ENCODE results near the gene RBM18. TPM values are rescaled to one million over a fixed set of nuclear protein-coding genes. Genes with fewer than 3 reads are reported as not detected.

The RBM18 gene
- total and polyA plus RNA-seq, 4 donors = 7.6 to 16.6 (median 11.6) TPM

DNA sequence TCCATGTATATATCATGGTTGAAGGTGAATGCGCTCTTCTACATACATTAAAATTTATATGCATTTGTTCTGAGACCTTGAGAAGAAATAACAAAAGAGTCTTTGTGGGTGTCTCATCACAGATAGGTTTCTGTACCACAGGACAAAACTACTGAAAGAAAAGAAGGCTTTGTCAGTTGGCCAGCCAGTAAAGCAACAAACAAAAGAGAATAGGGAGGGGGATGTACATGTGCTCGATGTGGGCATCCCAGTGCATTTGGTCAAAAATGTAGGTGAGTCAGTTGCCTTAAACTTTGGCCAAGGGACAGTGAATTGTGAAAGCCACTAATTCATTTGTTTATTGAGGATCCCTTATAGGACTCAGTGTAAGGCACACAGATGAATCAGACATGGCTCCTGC is 13.3 kb downstream of the RBM18 start:
- Histone ChIP-seq H3K4me1 (ENCODE audit: control insufficient read depth in 1 of 2, insufficient read depth in 2 of 2, low read length in 2 of 2) (no peaks in the 10 kb centered on the region), H3K36me3 (ENCODE audit: control insufficient read depth in 1 of 2, insufficient read depth in 2 of 2, low read length in 1 of 2) (peaks cover 3 to 4% of the 10 kb centered on the region in 2 donors), H3K27ac (ENCODE audit: low read depth in 1 of 2, low read length in 2 of 2) (no peak overlapping the region), H3K27me3 (ENCODE audit: control insufficient read depth in 1 of 2, insufficient read depth in 2 of 2, low read length in 1 of 2) (no peaks in the 10 kb centered on the region), H3K9me3 (ENCODE audit: control insufficient read depth, low read length) (no peaks in the 10 kb centered on the region), H3K4me3 (ENCODE audit: low read length in 2 of 2) (no peak overlapping the region)
- ATAC-seq (ENCODE audit: low FRiP score) = no peak
- intact Hi-C loops (cut with DNase I) = no loop called here
- WGBS, 2 donors = 89 to 97% methylated on average over 2 of the region's 2 CpGs
- no peak for DNase-seq

GRCh38 chr9:122248448-122248865 is 16.2 kb downstream of the RBM18 start:
- ATAC-seq (ENCODE audit: low FRiP score) = no peak
- no peaks in the 10 kb centered on the region for H3K4me1 ChIP-seq (ENCODE audit: control insufficient read depth in 1 of 2, insufficient read depth in 2 of 2, low read length in 2 of 2)
- no peak overlapping the region for H3K4me3 ChIP-seq (ENCODE audit: low read length in 2 of 2)
- no peaks in the 10 kb centered on the region for H3K27me3 ChIP-seq (ENCODE audit: control insufficient read depth in 1 of 2, insufficient read depth in 2 of 2, low read length in 1 of 2)
- no peak overlapping the region for H3K27ac ChIP-seq (ENCODE audit: low read depth in 1 of 2, low read length in 2 of 2)
- intact Hi-C loops (cut with DNase I) = no loop called here
- 90 to 94% methylated on average over 5 of the region's 5 CpGs for WGBS, 2 donors
- no peak for DNase-seq
- peaks cover 7% of the 10 kb centered on the region in 2 donors for H3K36me3 ChIP-seq (ENCODE audit: control insufficient read depth in 1 of 2, insufficient read depth in 2 of 2, low read length in 1 of 2)
- no peaks in the 10 kb centered on the region for H3K9me3 ChIP-seq (ENCODE audit: control insufficient read depth, low read length)

GRCh38 chr9:122246666-122247065 is 18.0 kb downstream of the RBM18 start:
- Histone ChIP-seq H3K36me3 (ENCODE audit: control insufficient read depth in 1 of 2, insufficient read depth in 2 of 2, low read length in 1 of 2) (peaks cover 7 to 8% of the 10 kb centered on the region in 2 donors), H3K4me1 (ENCODE audit: control insufficient read depth in 1 of 2, insufficient read depth in 2 of 2, low read length in 2 of 2) (no peaks in the 10 kb centered on the region), H3K27me3 (ENCODE audit: control insufficient read depth in 1 of 2, insufficient read depth in 2 of 2, low read length in 1 of 2) (no peaks in the 10 kb centered on the region), H3K9me3 (ENCODE audit: control insufficient read depth, low read length) (no peaks in the 10 kb centered on the region), H3K27ac (ENCODE audit: low read depth in 1 of 2, low read length in 2 of 2) (no peak overlapping the region), H3K4me3 (ENCODE audit: low read length in 2 of 2) (no peak overlapping the region)
- DNase-seq = no peak
- 76 to 77% methylated on average over 3 of the region's 3 CpGs for WGBS, 2 donors
- no peak for ATAC-seq (ENCODE audit: low FRiP score)
- intact Hi-C loops (cut with DNase I) = no loop called here

DNA sequence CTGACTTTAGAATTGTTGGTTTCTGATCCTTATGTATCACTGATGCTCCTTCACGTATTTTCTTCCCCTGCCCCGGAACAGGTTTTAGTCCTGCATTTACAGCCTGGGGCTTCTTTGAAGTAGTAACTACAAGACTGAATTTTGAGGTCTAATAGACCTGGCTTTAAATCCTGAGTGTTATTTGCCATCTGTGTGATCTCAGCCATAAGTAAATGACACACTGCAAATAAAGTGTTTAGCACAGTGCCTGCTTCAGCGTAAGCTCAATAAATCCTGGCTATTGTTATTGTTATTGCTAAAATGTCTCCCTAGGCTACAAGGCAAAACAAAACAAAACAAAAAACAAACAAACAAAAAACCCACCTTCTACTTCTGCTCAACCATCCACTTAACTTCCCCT is 20.3 kb downstream of the RBM18 start:
- no peak for DNase-seq
- H3K4me1 ChIP-seq (ENCODE audit: control insufficient read depth in 1 of 2, insufficient read depth in 2 of 2, low read length in 2 of 2) = no peaks in the 10 kb centered on the region
- no peaks in the 10 kb centered on the region for H3K27me3 ChIP-seq (ENCODE audit: control insufficient read depth in 1 of 2, insufficient read depth in 2 of 2, low read length in 1 of 2)
- no peaks in the 10 kb centered on the region for H3K9me3 ChIP-seq (ENCODE audit: control insufficient read depth, low read length)
- no peak for ATAC-seq (ENCODE audit: low FRiP score)
- peaks cover 9 to 12% of the 10 kb centered on the region in 2 donors for H3K36me3 ChIP-seq (ENCODE audit: control insufficient read depth in 1 of 2, insufficient read depth in 2 of 2, low read length in 1 of 2)
- 94 to 95% methylated on average over 3 of the region's 3 CpGs for WGBS, 2 donors
- intact Hi-C loops (cut with DNase I) = no loop called here
- H3K27ac ChIP-seq (ENCODE audit: low read depth in 1 of 2, low read length in 2 of 2) = no peak overlapping the region
- no peak overlapping the region for H3K4me3 ChIP-seq (ENCODE audit: low read length in 2 of 2)

- ATAC-seq (ENCODE audit: low FRiP score) = no peak
- no peak for DNase-seq
- intact Hi-C loops (cut with DNase I) = no loop called here
- WGBS, 2 donors = 81 to 82% methylated on average over 5 of the region's 5 CpGs
- Histone ChIP-seq H3K27me3 (ENCODE audit: control insufficient read depth in 1 of 2, insufficient read depth in 2 of 2, low read length in 1 of 2) (no peaks in the 10 kb centered on the region), H3K36me3 (ENCODE audit: control insufficient read depth in 1 of 2, insufficient read depth in 2 of 2, low read length in 1 of 2) (peaks cover 6 to 8% of the 10 kb centered on the region in 2 donors), H3K4me3 (ENCODE audit: low read length in 2 of 2) (no peak overlapping the region), H3K4me1 (ENCODE audit: control insufficient read depth in 1 of 2, insufficient read depth in 2 of 2, low read length in 2 of 2) (no peaks in the 10 kb centered on the region), H3K9me3 (ENCODE audit: control insufficient read depth, low read length) (no peaks in the 10 kb centered on the region), H3K27ac (ENCODE audit: low read depth in 1 of 2, low read length in 2 of 2) (no peak overlapping the region)
Measured at GRCh38 chr9:122239722-122240121, 24.9 kb downstream of the RBM18 start.

DNA sequence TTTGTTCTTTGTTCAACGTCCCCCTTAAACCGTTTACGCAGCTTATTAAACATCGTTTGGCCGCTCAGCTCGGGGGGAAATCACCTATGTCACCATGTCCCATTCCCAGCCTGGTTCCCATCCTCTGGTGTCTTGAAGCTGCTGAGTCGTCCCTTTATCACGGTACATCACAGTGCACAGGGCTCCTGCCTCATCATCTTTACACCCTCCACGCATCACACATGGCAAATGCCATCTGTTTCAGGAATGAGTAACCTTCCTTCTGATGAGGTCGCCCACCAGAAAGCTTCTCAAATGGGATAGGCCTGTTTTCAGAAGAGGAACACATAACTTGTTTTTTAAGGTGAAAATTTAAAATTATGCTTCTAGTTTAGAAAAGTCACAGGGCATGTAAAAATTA is 28.0 kb downstream of the RBM18 start:
- WGBS, 2 donors = 83 to 88% methylated on average over 10 of the region's 10 CpGs
- H3K27me3 ChIP-seq (ENCODE audit: control insufficient read depth in 1 of 2, insufficient read depth in 2 of 2, low read length in 1 of 2) = no peaks in the 10 kb centered on the region
- H3K36me3 ChIP-seq (ENCODE audit: control insufficient read depth in 1 of 2, insufficient read depth in 2 of 2, low read length in 1 of 2) = peaks cover 2 to 4% of the 10 kb centered on the region in 2 donors
- no peak for DNase-seq
- H3K9me3 ChIP-seq (ENCODE audit: control insufficient read depth, low read length) = no peaks in the 10 kb centered on the region
- no peaks in the 10 kb centered on the region for H3K4me1 ChIP-seq (ENCODE audit: control insufficient read depth in 1 of 2, insufficient read depth in 2 of 2, low read length in 2 of 2)
- no peak overlapping the region for H3K4me3 ChIP-seq (ENCODE audit: low read length in 2 of 2)
- no peak for ATAC-seq (ENCODE audit: low FRiP score)
- no peak overlapping the region for H3K27ac ChIP-seq (ENCODE audit: low read depth in 1 of 2, low read length in 2 of 2)
- intact Hi-C loops (cut with DNase I) = no loop called here

- 87 to 89% methylated on average over 7 of the region's 7 CpGs for WGBS, 2 donors
- no peaks in the 10 kb centered on the region for H3K9me3 ChIP-seq (ENCODE audit: control insufficient read depth, low read length)
- no peaks in the 10 kb centered on the region for H3K36me3 ChIP-seq (ENCODE audit: control insufficient read depth in 1 of 2, insufficient read depth in 2 of 2, low read length in 1 of 2)
- no peaks in the 10 kb centered on the region for H3K27me3 ChIP-seq (ENCODE audit: control insufficient read depth in 1 of 2, insufficient read depth in 2 of 2, low read length in 1 of 2)
- no peaks in the 10 kb centered on the region for H3K4me1 ChIP-seq (ENCODE audit: control insufficient read depth in 1 of 2, insufficient read depth in 2 of 2, low read length in 2 of 2)
- DNase-seq = no peak
- no peak overlapping the region for H3K27ac ChIP-seq (ENCODE audit: low read depth in 1 of 2, low read length in 2 of 2)
- no peak for ATAC-seq (ENCODE audit: low FRiP score)
- H3K4me3 ChIP-seq (ENCODE audit: low read length in 2 of 2) = no peak overlapping the region
- intact Hi-C loops (cut with DNase I) = no loop called here
Measured at GRCh38 chr9:122234022-122234748, 30.5 kb downstream of the RBM18 start.

- Histone ChIP-seq H3K36me3 (ENCODE audit: control insufficient read depth in 1 of 2, insufficient read depth in 2 of 2, low read length in 1 of 2) (no peaks in the 10 kb centered on the region), H3K27me3 (ENCODE audit: control insufficient read depth in 1 of 2, insufficient read depth in 2 of 2, low read length in 1 of 2) (no peaks in the 10 kb centered on the region), H3K9me3 (ENCODE audit: control insufficient read depth, low read length) (no peaks in the 10 kb centered on the region), H3K4me1 (ENCODE audit: control insufficient read depth in 1 of 2, insufficient read depth in 2 of 2, low read length in 2 of 2) (no peaks in the 10 kb centered on the region), H3K27ac (ENCODE audit: low read depth in 1 of 2, low read length in 2 of 2) (no peak overlapping the region), H3K4me3 (ENCODE audit: low read length in 2 of 2) (no peak overlapping the region)
- no peak for DNase-seq
- no peak for ATAC-seq (ENCODE audit: low FRiP score)
- WGBS, 2 donors = 69 to 71% methylated on average over 6 of the region's 6 CpGs
- intact Hi-C loops (cut with DNase I) = no loop called here
Measured at GRCh38 chr9:122232796-122233306, 31.8 kb downstream of the RBM18 start.

GRCh38 chr9:122229485-122229837 is 35.2 kb downstream of the RBM18 start:
- no peak for ATAC-seq (ENCODE audit: low FRiP score)
- no peaks in the 10 kb centered on the region for H3K4me1 ChIP-seq (ENCODE audit: control insufficient read depth in 1 of 2, insufficient read depth in 2 of 2, low read length in 2 of 2)
- no peak for DNase-seq
- H3K4me3 ChIP-seq (ENCODE audit: low read length in 2 of 2) = no peak overlapping the region
- no peaks in the 10 kb centered on the region for H3K27me3 ChIP-seq (ENCODE audit: control insufficient read depth in 1 of 2, insufficient read depth in 2 of 2, low read length in 1 of 2)
- H3K9me3 ChIP-seq (ENCODE audit: control insufficient read depth, low read length) = no peaks in the 10 kb centered on the region
- WGBS, 2 donors = 34 to 38% methylated on average over 4 of the region's 4 CpGs
- no peaks in the 10 kb centered on the region for H3K36me3 ChIP-seq (ENCODE audit: control insufficient read depth in 1 of 2, insufficient read depth in 2 of 2, low read length in 1 of 2)
- intact Hi-C loops (cut with DNase I) = no loop called here
- H3K27ac ChIP-seq (ENCODE audit: low read depth in 1 of 2, low read length in 2 of 2) = no peak overlapping the region

All from aorta (tissue), 5 donors.